Right lobe of liver (tissue), 4 donors: ENCODE data around the gene TASL.

ENCODE experiments used
- CTCF ChIP-seq, 4 donors: fragments of 200-600 bp in 3 of 4; fragments of 450-650 bp in 1 of 4; IDR thresholded peaks; one replicate each; pipeline versions ENCODE4 v1.5.1 to v1.8.0; 2016 to 2022; ENCODE audit warnings: antibody characterized with exemption in 4 of 4, mild to moderate bottlenecking in 2 of 4
- POLR2A ChIP-seq: fragments of 450-650 bp; IDR thresholded peaks from one replicate; pipeline ENCODE4 v1.6.1; 2017; ENCODE audit warnings: antibody characterized with exemption, mild to moderate bottlenecking
- donor health status: DM: no; HTN: no; CAD: no.
- donor health status: DM: no; HTN: no; CAD: no.
- donor health status: DM: no; HTN: yes; CAD: no.

GRCh38 chrX:30597216-30598012 lies 19.8 kb upstream of the TASL start:
- TF ChIP-seq POLR2A (no peak), CTCF (IDR thresholded peaks at IDR 0.05) (no peak)
